GM21526 (cell line): ENCODE measurements around the gene WDR33.
"Not testable (repeated sequence)": the region's sequence is repeated elsewhere in the genome, so short reads cannot be mapped to it uniquely, and the experiment has no call there.

Experiments used
- ATAC-seq: cut with Tn5 transposase; IDR thresholded peaks from one replicate; pipeline ENCODE4 v1.9.1; 2021; ENCODE audit warnings: moderate library complexity; ENCODE audit not compliant: unreplicated experiment, low FRiP score

Gene WDR33

GRCh38 chr2:127811397-127812321, 688 bp upstream of the WDR33 start:
- ATAC-seq, result peak; percentile 34

- no peak for ATAC-seq
Measured at GRCh38 chr2:127810156-127810618, 784 bp downstream of the WDR33 start.

GRCh38 chr2:127807678-127808353, 3.2 kb downstream of the WDR33 start:
- ATAC-seq, result no peak

GRCh38 chr2:127806860-127807259, 4.1 kb downstream of the WDR33 start:
- ATAC-seq, result not testable (repeated sequence)

GRCh38 chr2:127805491-127805890, 5.5 kb downstream of the WDR33 start:
- no peak for ATAC-seq

GRCh38 chr2:127799926-127800325, 11.0 kb downstream of the WDR33 start:
- ATAC-seq, result no peak

GRCh38 chr2:127796389-127796788, 14.6 kb downstream of the WDR33 start:
- no peak for ATAC-seq

- ATAC-seq, result not testable (repeated sequence)
Measured at GRCh38 chr2:127794901-127795300, 16.1 kb downstream of the WDR33 start.

- no peak for ATAC-seq
Measured at GRCh38 chr2:127792805-127793204, 18.2 kb downstream of the WDR33 start.

GRCh38 chr2:127790694-127791529, 20.1 kb downstream of the WDR33 start:
- ATAC-seq, result no peak

GRCh38 chr2:127786048-127786809, 24.7 kb downstream of the WDR33 start:
- ATAC-seq, result no peak

- no peak for ATAC-seq
Measured at GRCh38 chr2:127784965-127785518, 25.9 kb downstream of the WDR33 start.

GRCh38 chr2:127783101-127783500, 27.9 kb downstream of the WDR33 start:
- no peak for ATAC-seq

- no peak for ATAC-seq
Measured at GRCh38 chr2:127778850-127779249, 32.1 kb downstream of the WDR33 start.

- no peak for ATAC-seq
Measured at GRCh38 chr2:127778447-127778846, 32.5 kb downstream of the WDR33 start.

- ATAC-seq, result no peak
Measured at GRCh38 chr2:127776122-127776780, 34.7 kb downstream of the WDR33 start.

GRCh38 chr2:127771756-127772155, 39.2 kb downstream of the WDR33 start:
- no peak for ATAC-seq

GRCh38 chr2:127770973-127771735, 39.8 kb downstream of the WDR33 start:
- no peak for ATAC-seq
